Measurements from ENCODE around the gene ADGRV1. TPM values are rescaled to one million over a fixed set of nuclear protein-coding genes. Genes with fewer than 3 reads are reported as not detected.

The ADGRV1 gene
- total RNA-seq, 1 experiment from 2014 or later, result not detected

- no peak for DNase-seq (ENCODE audit: unreplicated experiment)
- no peak for TF ChIP-seq CTCF (IDR thresholded peaks at IDR 0.05; ENCODE audit: unreplicated experiment)
- BruUV-seq (replicated peaks), result no TSS peak
- Mint-ChIP-seq H3K27me3 (ENCODE audit: insufficient read depth, unreplicated experiment) (no peaks in the 10 kb centered on the region), H3K9me3 (ENCODE audit: unreplicated experiment) (no peaks in the 10 kb centered on the region), H3K4me1 (ENCODE audit: insufficient read depth, unreplicated experiment) (no peaks in the 10 kb centered on the region), H3K36me3 (ENCODE audit: insufficient read depth, unreplicated experiment) (peaks cover 1% of the 10 kb centered on the region), H3K4me3 (ENCODE audit: unreplicated experiment) (no peak overlapping the region), H3K27ac (ENCODE audit: low read depth, unreplicated experiment) (no peak overlapping the region)
- intact Hi-C loops (cut with micrococcal nuclease), result no loop called here
- POLR2A ChIA-PET, result interaction anchor here (0.6 to 1.0 kb wide), 3 partner anchors 14 to 1431 kb away, joined by 3 to 5 read pairs (median 3); no protein-coding TSS in a partner anchor
- CTCF ChIA-PET, result interaction anchor here (0.7 to 1.0 kb wide), 4 partner anchors 8 to 172 kb away, joined by 3 read pairs; no protein-coding TSS in a partner anchor
Measured at GRCh38 chr5:91211997-91212713, 653.6 kb downstream of the ADGRV1 start.

DNA sequence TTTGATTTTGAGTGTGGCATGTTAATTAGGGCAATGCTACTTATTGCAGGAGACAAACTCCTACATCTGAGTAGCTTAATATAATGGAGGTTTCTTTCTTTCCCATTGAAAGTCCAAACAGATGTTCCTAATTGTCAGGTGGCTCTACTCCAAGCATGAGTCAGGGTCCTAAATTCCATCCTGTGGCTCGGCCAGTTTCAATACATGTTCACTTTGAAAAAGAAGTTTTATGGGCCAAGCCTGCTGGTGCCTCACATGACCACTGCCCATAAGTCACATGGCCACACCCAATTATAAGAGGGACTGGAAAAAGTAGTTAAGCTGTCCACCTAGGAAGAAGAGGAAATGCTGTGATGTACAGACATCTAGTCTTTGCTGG, 654.1 kb downstream of the ADGRV1 start:
- DNase-seq (ENCODE audit: unreplicated experiment), result no peak
- ChIA-PET POLR2A (no interaction called here), CTCF (interaction anchor here (1.0 kb wide), 2 partner anchors 32 to 172 kb away, joined by 3 read pairs; no protein-coding TSS in a partner anchor)
- H3K36me3 Mint-ChIP-seq (ENCODE audit: insufficient read depth, unreplicated experiment), result peaks cover 6% of the 10 kb centered on the region
- no peak overlapping the region for H3K27ac Mint-ChIP-seq (ENCODE audit: low read depth, unreplicated experiment)
- TF ChIP-seq CTCF (IDR thresholded peaks at IDR 0.05; ENCODE audit: unreplicated experiment), result no peak
- no peaks in the 10 kb centered on the region for H3K4me1 Mint-ChIP-seq (ENCODE audit: insufficient read depth, unreplicated experiment)
- H3K4me3 Mint-ChIP-seq (ENCODE audit: unreplicated experiment), result no peak overlapping the region
- intact Hi-C loops (cut with micrococcal nuclease), result no loop called here
- no TSS peak for BruUV-seq (replicated peaks)
- H3K9me3 Mint-ChIP-seq (ENCODE audit: unreplicated experiment), result no peaks in the 10 kb centered on the region
- no peaks in the 10 kb centered on the region for H3K27me3 Mint-ChIP-seq (ENCODE audit: insufficient read depth, unreplicated experiment)

Other genes starting within 250 kb of the ADGRV1 start
- gene CETN3, start 149.0 kb upstream of the ADGRV1 start, total RNA-seq (2022), result 24.8 and 28.4 TPM in 2 replicates
- gene MBLAC2, start 84.0 kb upstream of the ADGRV1 start, total RNA-seq (2022), result 9.1 and 9.4 TPM in 2 replicates
- gene POLR3G, start 83.9 kb upstream of the ADGRV1 start, total RNA-seq (2022), result 13.2 and 13.6 TPM in 2 replicates
- 25.6 and 27.4 TPM in 2 replicates for gene LYSMD3, start 29.2 kb upstream of the ADGRV1 start, total RNA-seq (2022)